HepG2 (cell line): ENCODE results near the gene VSIG2. TPM values are rescaled to one million over a fixed set of nuclear protein-coding genes. Genes with fewer than 3 reads are reported as not detected.

Experiments
- AGO1 ChIP-seq: fragments of 200-400 bp; formaldehyde crosslinking; IDR thresholded peaks from 2 replicates; pipeline ENCODE4 v1.6.1; 2017; ENCODE audit warnings: mild to moderate bottlenecking, low read depth, low read length, moderate library complexity; ENCODE audit not compliant: poor library complexity, severe bottlenecking
- AKAP8 ChIP-seq: sonication (generic); formaldehyde crosslinking; IDR thresholded peaks from 2 replicates; pipeline ENCODE4 v1.5.1; 2020; ENCODE audit warnings: mild to moderate bottlenecking, missing genetic modification reagents
- GABPB1 ChIP-seq: IDR thresholded peaks from 2 replicates; pipeline ENCODE4 v1.6.1; 2016; ENCODE audit warnings: mild to moderate bottlenecking, missing genetic modification reagents, moderate library complexity, missing compliant biosample characterization
- HDAC1 ChIP-seq: sonication (generic); formaldehyde crosslinking; IDR thresholded peaks from 2 replicates; pipeline ENCODE4 v1.5.1; 2020; ENCODE audit warnings: mild to moderate bottlenecking, missing genetic modification reagents
- NAIF1 ChIP-seq: sonication (generic); formaldehyde crosslinking; IDR thresholded peaks from 2 replicates; pipeline ENCODE4 v1.5.0; 2020; ENCODE audit warnings: mild to moderate bottlenecking, missing genetic modification reagents, borderline replicate concordance
- RBFOX2 ChIP-seq: fragments of 200-400 bp; formaldehyde crosslinking; IDR thresholded peaks from 2 replicates; pipeline ENCODE4 v1.6.1; 2017; ENCODE audit warnings: low read depth, mild to moderate bottlenecking, low read length
- SAP130 ChIP-seq: IDR thresholded peaks from 2 replicates; pipeline ENCODE4 v1.6.1; 2016; ENCODE audit warnings: low read depth
- SP1 ChIP-seq, 2 experiments: fragments of 450-650 bp in 1 of 2; sonication (generic) in 1 of 2; formaldehyde crosslinking in 1 of 2; IDR thresholded peaks; 2 replicates each; pipeline versions ENCODE4 v1.4.0 to v1.6.1; 2016 to 2020; ENCODE audit warnings: missing genetic modification reagents in 1 of 2
- TFDP1 ChIP-seq: IDR thresholded peaks from 2 replicates; pipeline ENCODE4 v1.6.1; 2016; ENCODE audit warnings: missing compliant biosample characterization, missing genetic modification reagents, borderline replicate concordance
- ZBTB46 ChIP-seq: sonication (generic); formaldehyde crosslinking; IDR thresholded peaks from 2 replicates; pipeline ENCODE4 v1.4.0; 2020; ENCODE audit warnings: mild to moderate bottlenecking, missing genetic modification reagents, borderline replicate concordance
- ZNF687 ChIP-seq: sonication (generic); formaldehyde crosslinking; IDR thresholded peaks from 2 replicates; pipeline ENCODE4 v1.5.1; 2020; ENCODE audit warnings: mild to moderate bottlenecking, missing genetic modification reagents, moderate library complexity
- ZNF770 ChIP-seq: sonication (generic); formaldehyde crosslinking; IDR thresholded peaks from 2 replicates; pipeline ENCODE4 v1.5.0; 2020; ENCODE audit warnings: mild to moderate bottlenecking, missing genetic modification reagents
- ZNF777 ChIP-seq: sonication (generic); formaldehyde crosslinking; IDR thresholded peaks from 2 replicates; pipeline ENCODE4 v1.4.0; 2020; ENCODE audit warnings: missing genetic modification reagents
- polyA plus RNA-seq, 8 experiments: library from polyadenylated mRNA; depleted of rRNA in 3 of 8; stranded (reverse) in 7 of 8; unstranded in 1 of 8; fragments of >200 nt; fragmentation: Illumina TruSeq in 4 of 8; extraction: Trizol in 4 of 8; gene quantifications; 2 replicates each; pipeline versions ENCODE4 v1.2.1 to v1.2.3, GENCODE V29; 2011 to 2016; ENCODE audit warnings: low read depth in 4 of 8, missing spikeins in 1 of 8, mixed read lengths in 1 of 8; ENCODE audit not compliant: insufficient read depth in 1 of 8
- total RNA-seq, 5 experiments: library from RNA; depleted of rRNA; stranded (reverse); fragments of >200 nt; fragmentation: Illumina TruSeq; extraction: Trizol; gene quantifications; 2 replicates each; pipeline ENCODE4 v1.2.3, GENCODE V29; 2016; ENCODE audit warnings: low read depth in 1 of 5

VSIG2 gene
- total and polyA plus RNA-seq, 2 of the 13 experiments (the other 11 are each of a cell fraction or from before 2014, with no cell fraction given), result 0.80 to 2.7 TPM

- peak; percentile 22; the same call in 1 of the 2 replicates for TF ChIP-seq ZNF770 (CRISPR knock-in tag)
- no peak for TF ChIP-seq SP1 (IDR thresholded peaks at IDR 0.05)
- 0 out of 2 replicates have a peak, but pooled peaks have one; percentile 16 for TF ChIP-seq SP1 (CRISPR knock-in tag; IDR thresholded peaks at IDR 0.05)
- TF ChIP-seq ZBTB46 (CRISPR knock-in tag), result no peak
- no peak for TF ChIP-seq AGO1
- 0 out of 2 replicates have a peak, but pooled peaks have one; percentile 9 for TF ChIP-seq HDAC1
- no peak for TF ChIP-seq NAIF1 (CRISPR knock-in tag)
- 0 out of 2 replicates have a peak, but pooled peaks have one; percentile 32 for TF ChIP-seq SAP130 (CRISPR knock-in tag)
- TF ChIP-seq ZNF687, result peak; percentile 44; the same call in 1 of the 2 replicates
- TF ChIP-seq TFDP1 (CRISPR knock-in tag), result 0 out of 2 replicates have a peak, but pooled peaks have one; percentile 20
- 0 out of 2 replicates have a peak, but pooled peaks have one; percentile 33 for TF ChIP-seq RBFOX2
- TF ChIP-seq AKAP8 (CRISPR knock-in tag), result peak; percentile 71; the same call in 1 of the 2 replicates
- peak; percentile 16; the same call in 1 of the 2 replicates for TF ChIP-seq GABPB1 (CRISPR knock-in tag)
- TF ChIP-seq ZNF777 (CRISPR knock-in tag), result peak; percentile 78
- TF ChIP-seq, all 625 proteins: peak for 19
These were observed 10.1 kb upstream of the VSIG2 start, which contains the start of gene ESAM (continued) for GRCh38 chr11:124762105-124762623.
